HEK293 (cell line): ENCODE data around the gene FBXL15.
A peak's percentile ranks its signal among the peaks of the same experiment; 100 is the strongest.

Experiments
- HIC1 ChIP-seq: fragments of 450-650 bp; formaldehyde crosslinking; IDR thresholded peaks from 2 replicates; pipeline ENCODE4 v1.5.1; 2016; ENCODE audit warnings: missing biosample characterization, missing genetic modification characterization
- IKZF3 ChIP-seq: fragments of 450-650 bp; IDR thresholded peaks from 2 replicates; pipeline ENCODE4 v1.5.0; 2018; ENCODE audit warnings: missing biosample characterization, mild to moderate bottlenecking, missing genetic modification characterization, moderate library complexity
- PRDM10 ChIP-seq: fragments of 450-650 bp; formaldehyde crosslinking; IDR thresholded peaks from 2 replicates; pipeline ENCODE4 v1.5.1; 2016; ENCODE audit warnings: missing biosample characterization, missing genetic modification characterization
- SP3 ChIP-seq: fragments of 450-650 bp; formaldehyde crosslinking; IDR thresholded peaks from 2 replicates; pipeline ENCODE4 v1.5.1; 2016; ENCODE audit warnings: missing biosample characterization, missing genetic modification characterization
- TCF7L2 ChIP-seq: IDR thresholded peaks from 2 replicates; pipeline ENCODE4 v1.6.1; 2011; ENCODE audit warnings: low read depth, mild to moderate bottlenecking, inconsistent platforms, low read length, moderate library complexity, borderline replicate concordance
- ZBTB20 ChIP-seq: fragments of 450-650 bp; formaldehyde crosslinking; IDR thresholded peaks from 2 replicates; pipeline ENCODE4 v1.5.1; 2016; ENCODE audit warnings: missing biosample characterization, missing genetic modification characterization
- ZFP3 ChIP-seq: fragments of 450-650 bp; formaldehyde crosslinking; IDR thresholded peaks from 2 replicates; pipeline ENCODE4 v1.5.1; 2016; ENCODE audit warnings: low read depth, missing biosample characterization, missing genetic modification characterization
- ZNF112 ChIP-seq: fragments of 450-650 bp; formaldehyde crosslinking; IDR thresholded peaks from 2 replicates; pipeline ENCODE4 v1.5.0; 2017; ENCODE audit warnings: missing biosample characterization, missing genetic modification characterization
- ZNF114 ChIP-seq: fragments of 450-650 bp; formaldehyde crosslinking; IDR thresholded peaks from 2 replicates; pipeline ENCODE4 v1.5.0; 2017; ENCODE audit warnings: missing biosample characterization, missing genetic modification characterization
- ZNF132 ChIP-seq: fragments of 450-650 bp; formaldehyde crosslinking; IDR thresholded peaks from 2 replicates; pipeline ENCODE4 v1.5.1; 2017; ENCODE audit warnings: missing biosample characterization, missing genetic modification characterization, borderline replicate concordance
- ZNF146 ChIP-seq: fragments of 450-650 bp; formaldehyde crosslinking; IDR thresholded peaks from 2 replicates; pipeline ENCODE4 v1.5.1; 2016; ENCODE audit warnings: missing biosample characterization, missing genetic modification characterization
- ZNF169 ChIP-seq: fragments of 450-650 bp; formaldehyde crosslinking; IDR thresholded peaks from 2 replicates; pipeline ENCODE4 v1.5.1; 2016; ENCODE audit warnings: missing biosample characterization, missing genetic modification characterization
- ZNF175 ChIP-seq: fragments of 450-650 bp; formaldehyde crosslinking; IDR thresholded peaks from 2 replicates; pipeline ENCODE4 v1.5.1; 2016; ENCODE audit warnings: missing biosample characterization, missing genetic modification characterization
- ZNF302 ChIP-seq: fragments of 450-650 bp; formaldehyde crosslinking; IDR thresholded peaks from 2 replicates; pipeline ENCODE4 v1.5.1; 2016; ENCODE audit warnings: missing biosample characterization, missing genetic modification characterization, low read depth
- ZNF354C ChIP-seq: fragments of 450-650 bp; formaldehyde crosslinking; IDR thresholded peaks from 2 replicates; pipeline ENCODE4 v1.5.1; 2016; ENCODE audit warnings: missing biosample characterization, missing genetic modification characterization, low read depth, borderline replicate concordance
- ZNF404 ChIP-seq: fragments of 450-650 bp; formaldehyde crosslinking; IDR thresholded peaks from 2 replicates; pipeline ENCODE4 v1.5.1; 2017; ENCODE audit warnings: missing biosample characterization, missing genetic modification characterization
- ZNF558 ChIP-seq: fragments of 450-650 bp; formaldehyde crosslinking; IDR thresholded peaks from 2 replicates; pipeline ENCODE4 v1.5.1; 2016; ENCODE audit warnings: missing biosample characterization, missing genetic modification characterization
- ZNF623 ChIP-seq: fragments of 450-650 bp; formaldehyde crosslinking; IDR thresholded peaks from 2 replicates; pipeline ENCODE4 v1.5.1; 2016; ENCODE audit warnings: missing biosample characterization, missing genetic modification characterization
- ZNF658 ChIP-seq: fragments of 450-650 bp; formaldehyde crosslinking; IDR thresholded peaks from 2 replicates; pipeline ENCODE4; 2016; ENCODE audit warnings: missing biosample characterization, missing genetic modification characterization
- ZNF660 ChIP-seq: fragments of 450-650 bp; IDR thresholded peaks from 2 replicates; pipeline ENCODE4 v1.5.1; 2018; ENCODE audit warnings: missing biosample characterization, mild to moderate bottlenecking, missing genetic modification characterization
- ZNF664 ChIP-seq: fragments of 450-650 bp; formaldehyde crosslinking; IDR thresholded peaks from 2 replicates; pipeline ENCODE4 v1.5.1; 2016; ENCODE audit warnings: missing biosample characterization, missing genetic modification characterization
- ZNF777 ChIP-seq: fragments of 450-650 bp; formaldehyde crosslinking; IDR thresholded peaks from 2 replicates; pipeline ENCODE4 v1.5.1; 2017; ENCODE audit warnings: missing biosample characterization, missing genetic modification characterization, borderline replicate concordance
- ZNF792 ChIP-seq: fragments of 450-650 bp; formaldehyde crosslinking; IDR thresholded peaks from 2 replicates; pipeline ENCODE4 v1.5.1; 2016; ENCODE audit warnings: missing biosample characterization, missing genetic modification characterization
- ZSCAN5A ChIP-seq: fragments of 450-650 bp; formaldehyde crosslinking; IDR thresholded peaks from 2 replicates; pipeline ENCODE4 v1.5.1; 2016; ENCODE audit warnings: missing biosample characterization, missing genetic modification characterization
- ZXDB ChIP-seq: fragments of 450-650 bp; formaldehyde crosslinking; IDR thresholded peaks from 2 replicates; pipeline ENCODE4 v1.5.1; 2016; ENCODE audit warnings: missing biosample characterization, missing genetic modification characterization
- TF ChIP-seq, protein P1 (sequence below): fragments of 450-650 bp; formaldehyde crosslinking; IDR thresholded peaks from 2 replicates; pipeline ENCODE4 v1.5.1; 2016; ENCODE audit warnings: missing biosample characterization, missing genetic modification characterization
- TF ChIP-seq, protein P2 (sequence below): fragments of 450-650 bp; formaldehyde crosslinking; IDR thresholded peaks from 2 replicates; pipeline ENCODE4 v1.5.1; 2016; ENCODE audit warnings: missing biosample characterization, missing genetic modification characterization, borderline replicate concordance

Gene FBXL15

DNA sequence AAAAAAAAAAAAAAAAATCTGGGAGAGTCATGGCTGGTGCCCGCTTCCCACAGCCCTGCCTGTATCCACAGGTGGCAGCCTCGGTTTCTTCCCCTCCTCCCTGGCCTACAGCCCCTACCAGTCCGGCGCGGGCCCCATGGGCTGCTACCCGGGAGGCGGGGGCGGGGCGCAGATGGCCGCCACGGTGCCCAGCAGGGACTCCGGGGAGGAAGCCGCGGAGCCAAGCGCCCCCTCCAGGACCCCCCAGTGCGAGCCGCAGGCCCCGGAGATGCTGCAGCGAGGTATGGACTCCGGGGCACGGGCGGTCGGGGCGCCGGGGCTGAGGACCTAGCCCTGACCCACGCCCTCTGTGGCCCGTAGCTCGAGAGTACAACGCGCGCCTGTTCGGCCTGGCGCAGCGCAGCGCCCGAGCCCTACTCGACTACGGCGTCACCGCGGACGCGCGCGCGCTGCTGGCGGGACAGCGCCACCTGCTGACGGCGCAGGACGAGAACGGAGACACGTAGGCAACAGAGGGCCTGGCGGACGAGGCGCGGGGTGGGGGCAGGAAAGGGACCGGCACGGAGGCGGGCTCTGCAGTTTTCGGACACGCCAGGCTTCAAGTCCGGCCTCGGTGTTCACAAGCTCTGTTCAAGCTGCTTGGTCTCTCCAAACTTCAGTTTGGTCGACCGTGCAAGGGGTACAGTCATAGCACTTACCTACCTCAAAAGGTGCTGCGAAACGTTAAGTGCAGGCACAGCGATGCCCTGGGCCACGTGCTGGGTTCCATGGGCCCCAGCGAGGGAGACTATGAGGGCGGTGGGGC is 21.2 kb upstream of the FBXL15 start (continued):
- TF ChIP-seq, protein P1, sequence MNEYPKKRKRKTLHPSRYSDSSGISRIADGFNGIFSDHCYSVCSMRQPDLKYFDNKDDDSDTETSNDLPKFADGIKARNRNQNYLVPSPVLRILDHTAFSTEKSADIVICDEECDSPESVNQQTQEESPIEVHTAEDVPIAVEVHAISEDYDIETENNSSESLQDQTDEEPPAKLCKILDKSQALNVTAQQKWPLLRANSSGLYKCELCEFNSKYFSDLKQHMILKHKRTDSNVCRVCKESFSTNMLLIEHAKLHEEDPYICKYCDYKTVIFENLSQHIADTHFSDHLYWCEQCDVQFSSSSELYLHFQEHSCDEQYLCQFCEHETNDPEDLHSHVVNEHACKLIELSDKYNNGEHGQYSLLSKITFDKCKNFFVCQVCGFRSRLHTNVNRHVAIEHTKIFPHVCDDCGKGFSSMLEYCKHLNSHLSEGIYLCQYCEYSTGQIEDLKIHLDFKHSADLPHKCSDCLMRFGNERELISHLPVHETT (tag by site-specific recombination): peak; percentile 29; the same call in 1 of the 2 replicates
- peak; percentile 85 for TF ChIP-seq ZSCAN5A (tag by site-specific recombination)
- no peak for TF ChIP-seq TCF7L2
- TF ChIP-seq ZNF664: no peak
- no peak for TF ChIP-seq ZNF114 (tag by site-specific recombination)
- no peak for TF ChIP-seq ZNF404 (tag by site-specific recombination)
- TF ChIP-seq ZNF132 (tag by site-specific recombination): no peak
- TF ChIP-seq ZNF146 (tag by site-specific recombination): peak; percentile 68
- TF ChIP-seq ZNF777: no peak
- TF ChIP-seq ZXDB (tag by site-specific recombination): peak; percentile 89
- TF ChIP-seq ZNF354C (tag by site-specific recombination): no peak
- TF ChIP-seq ZNF658 (tag by site-specific recombination): no peak
- TF ChIP-seq ZFP3 (tag by site-specific recombination): no peak
- TF ChIP-seq IKZF3 (tag by site-specific recombination): 0 out of 2 replicates have a peak, but pooled peaks have one; percentile 40
- peak; percentile 82 for TF ChIP-seq HIC1
- peak; percentile 90; the same call in 1 of the 2 replicates for TF ChIP-seq ZNF660 (tag by site-specific recombination)
- peak; percentile 17; the same call in 1 of the 2 replicates for TF ChIP-seq ZNF792
- no peak for TF ChIP-seq ZNF302 (tag by site-specific recombination)
- peak; percentile 83 for TF ChIP-seq ZBTB20 (tag by site-specific recombination)
- no peak for TF ChIP-seq ZNF623
- peak; percentile 77; the same call in 1 of the 2 replicates for TF ChIP-seq SP3
- no peak for TF ChIP-seq ZNF112 (tag by site-specific recombination)
- no peak for TF ChIP-seq ZNF175 (tag by site-specific recombination)
- no peak for TF ChIP-seq ZNF169 (tag by site-specific recombination)
- peak; percentile 37; the same call in 1 of the 2 replicates for TF ChIP-seq PRDM10 (tag by site-specific recombination)
- TF ChIP-seq, protein P2, sequence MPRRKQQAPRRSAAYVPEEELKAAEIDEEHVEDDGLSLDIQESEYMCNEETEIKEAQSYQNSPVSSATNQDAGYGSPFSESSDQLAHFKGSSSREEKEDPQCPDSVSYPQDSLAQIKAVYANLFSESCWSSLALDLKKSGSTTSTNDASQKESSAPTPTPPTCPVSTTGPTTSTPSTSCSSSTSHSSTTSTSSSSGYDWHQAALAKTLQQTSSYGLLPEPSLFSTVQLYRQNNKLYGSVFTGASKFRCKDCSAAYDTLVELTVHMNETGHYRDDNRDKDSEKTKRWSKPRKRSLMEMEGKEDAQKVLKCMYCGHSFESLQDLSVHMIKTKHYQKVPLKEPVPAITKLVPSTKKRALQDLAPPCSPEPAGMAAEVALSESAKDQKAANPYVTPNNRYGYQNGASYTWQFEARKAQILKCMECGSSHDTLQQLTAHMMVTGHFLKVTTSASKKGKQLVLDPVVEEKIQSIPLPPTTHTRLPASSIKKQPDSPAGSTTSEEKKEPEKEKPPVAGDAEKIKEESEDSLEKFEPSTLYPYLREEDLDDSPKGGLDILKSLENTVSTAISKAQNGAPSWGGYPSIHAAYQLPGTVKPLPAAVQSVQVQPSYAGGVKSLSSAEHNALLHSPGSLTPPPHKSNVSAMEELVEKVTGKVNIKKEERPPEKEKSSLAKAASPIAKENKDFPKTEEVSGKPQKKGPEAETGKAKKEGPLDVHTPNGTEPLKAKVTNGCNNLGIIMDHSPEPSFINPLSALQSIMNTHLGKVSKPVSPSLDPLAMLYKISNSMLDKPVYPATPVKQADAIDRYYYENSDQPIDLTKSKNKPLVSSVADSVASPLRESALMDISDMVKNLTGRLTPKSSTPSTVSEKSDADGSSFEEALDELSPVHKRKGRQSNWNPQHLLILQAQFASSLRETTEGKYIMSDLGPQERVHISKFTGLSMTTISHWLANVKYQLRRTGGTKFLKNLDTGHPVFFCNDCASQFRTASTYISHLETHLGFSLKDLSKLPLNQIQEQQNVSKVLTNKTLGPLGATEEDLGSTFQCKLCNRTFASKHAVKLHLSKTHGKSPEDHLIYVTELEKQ (tag by site-specific recombination): peak; percentile 60; the same call in 1 of the 2 replicates
- no peak for TF ChIP-seq ZNF558
